ENCODE measurements around the gene PDK2.

Gene PDK2

DNA sequence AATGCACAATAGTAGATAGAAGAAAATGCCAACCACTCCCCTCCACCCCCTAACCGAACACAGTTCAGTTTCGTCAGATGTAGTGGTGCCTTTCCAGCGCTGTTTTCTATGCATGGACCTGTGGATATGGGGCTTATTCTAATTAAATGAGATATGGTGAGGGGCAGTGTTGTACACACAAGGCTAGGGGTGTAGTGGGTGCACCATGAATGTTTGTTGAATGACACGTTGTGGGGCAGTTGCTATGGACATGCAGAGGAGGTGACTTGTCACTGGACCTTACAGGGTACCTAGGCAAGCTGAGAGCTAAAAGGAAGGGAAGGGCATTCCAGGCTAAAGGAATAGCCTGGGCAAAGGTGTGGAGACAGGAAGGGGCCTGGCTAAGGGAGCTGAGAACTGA is 3.4 kb downstream of the PDK2 start:
- DNase-seq (ENCODE audit: low read depth) = no peak
- no peak for TF ChIP-seq CTCF (IDR thresholded peaks at IDR 0.05; ENCODE audit: control insufficient read depth, extremely low read depth, insufficient read depth)
- H3K4me3 ChIP-seq (ENCODE audit: low read depth, low read length) = no peak overlapping the region

- H3K4me3 ChIP-seq (ENCODE audit: low read depth, low read length) = no peak overlapping the region
- no peak for DNase-seq (ENCODE audit: low read depth)
- no peak for TF ChIP-seq CTCF (IDR thresholded peaks at IDR 0.05; ENCODE audit: control insufficient read depth, extremely low read depth, insufficient read depth)
These were observed 3.9 kb downstream of the PDK2 start for GRCh38 chr17:50099003-50099402.

- no peak overlapping the region for H3K4me3 ChIP-seq (ENCODE audit: low read depth, low read length)
These were observed 5.3 kb downstream of the PDK2 start for GRCh38 chr17:50100480-50100883.

GRCh38 chr17:50100921-50101345 is 5.8 kb downstream of the PDK2 start:
- no peak for TF ChIP-seq CTCF (IDR thresholded peaks at IDR 0.05; ENCODE audit: control insufficient read depth, extremely low read depth, insufficient read depth)
- no peak for DNase-seq (ENCODE audit: low read depth)
- no peak overlapping the region for H3K4me3 ChIP-seq (ENCODE audit: low read depth, low read length)

More at GRCh38 chr17:50100480-50100883, 5.3 kb downstream of the PDK2 start:
- DNase-seq (ENCODE audit: low read depth) = no peak
- TF ChIP-seq CTCF (IDR thresholded peaks at IDR 0.05; ENCODE audit: control insufficient read depth, extremely low read depth, insufficient read depth) = no peak

DNA sequence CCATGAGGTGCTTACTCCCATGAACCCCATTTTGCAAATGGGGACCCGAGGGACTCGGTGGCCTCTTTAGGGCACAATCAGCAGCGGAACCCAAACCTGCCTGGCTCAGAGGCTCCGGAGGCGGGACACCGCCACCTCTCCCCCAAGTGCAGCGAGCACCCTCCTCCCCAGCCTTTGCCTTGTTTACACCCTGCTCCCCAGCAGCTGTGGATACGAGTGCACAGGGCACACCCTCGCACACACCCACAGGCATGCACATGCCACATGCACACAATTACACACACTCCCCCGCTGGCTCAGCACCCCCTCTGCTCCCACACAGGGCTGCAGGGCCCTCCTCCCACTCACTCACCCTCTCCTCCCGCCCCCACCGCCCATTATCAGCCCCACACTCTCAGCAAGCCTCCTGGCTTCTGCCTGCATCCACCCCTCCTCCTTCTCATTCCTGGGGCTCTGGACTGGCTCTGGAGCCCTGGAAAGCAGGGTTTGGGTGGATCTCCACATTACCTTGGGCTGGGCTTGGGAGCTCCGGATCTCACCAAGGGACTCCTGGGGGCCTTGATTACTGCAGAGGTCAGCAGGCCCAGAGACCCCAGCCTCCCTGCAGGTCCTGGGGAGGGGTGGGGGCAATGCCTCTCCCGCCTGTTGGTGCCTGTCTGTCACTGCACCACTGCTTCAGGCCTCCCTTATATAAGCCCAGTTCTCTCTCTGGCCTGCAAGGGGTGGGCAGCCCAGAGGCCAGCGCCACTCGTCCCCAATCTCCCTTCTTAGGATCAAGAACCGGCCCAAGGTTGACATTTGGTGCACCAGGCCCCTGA is 6.4 kb downstream of the PDK2 start:
- no peak for TF ChIP-seq CTCF (IDR thresholded peaks at IDR 0.05; ENCODE audit: control insufficient read depth, extremely low read depth, insufficient read depth)
- H3K4me3 ChIP-seq (ENCODE audit: low read depth, low read length) = no peak overlapping the region
- no peak for DNase-seq (ENCODE audit: low read depth)

DNA sequence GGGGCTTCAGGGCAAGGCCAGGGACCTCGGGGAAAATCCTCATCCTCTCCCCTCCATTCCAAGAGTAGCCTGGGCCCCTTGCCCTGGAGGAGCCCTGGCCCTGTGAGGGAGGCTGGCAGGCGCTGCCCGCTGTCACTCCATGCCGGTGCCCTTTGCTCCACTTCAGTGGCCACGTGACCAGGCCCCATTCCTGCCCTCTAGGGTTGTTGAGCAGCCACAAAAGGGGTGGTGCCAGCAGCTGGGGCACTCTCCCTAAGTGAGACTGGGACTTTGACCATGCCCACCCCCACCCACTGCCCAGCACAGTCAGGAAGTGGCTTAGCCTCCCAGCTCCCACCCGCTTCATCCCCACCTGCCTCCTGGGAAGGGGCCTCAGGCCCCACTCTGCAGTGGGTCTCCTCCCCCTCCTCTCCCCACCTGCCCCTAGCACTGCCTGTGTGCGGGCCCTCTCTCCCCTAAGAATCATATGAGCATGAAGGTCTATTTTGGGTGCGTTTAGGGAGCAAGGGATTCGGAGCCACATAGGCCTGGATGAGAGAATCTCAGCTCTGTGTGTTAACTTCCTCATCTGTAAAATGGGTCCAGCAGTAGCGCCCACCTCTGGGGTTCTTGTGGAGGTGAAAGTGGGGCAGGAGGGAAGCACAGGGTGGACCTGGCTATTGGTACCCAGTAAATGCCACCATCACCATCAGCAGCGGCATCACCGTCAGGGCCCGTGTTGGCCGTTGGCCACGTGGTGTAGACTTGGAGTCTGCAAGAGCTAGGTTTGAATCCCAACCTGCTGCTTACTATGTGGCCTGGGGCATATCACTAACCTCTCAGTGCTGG is 7.2 kb downstream of the PDK2 start:
- no peak for DNase-seq (ENCODE audit: low read depth)
- TF ChIP-seq CTCF (IDR thresholded peaks at IDR 0.05; ENCODE audit: control insufficient read depth, extremely low read depth, insufficient read depth) = no peak
- no peak overlapping the region for H3K4me3 ChIP-seq (ENCODE audit: low read depth, low read length)

All from LNCaP clone FGC (cell line).